Caco-2 (cell line): ENCODE measurements around the gene C1orf159. TPM values are rescaled to one million over a fixed set of nuclear protein-coding genes. Genes with fewer than 3 reads are reported as not detected.

Experiments used
- BruUV-seq: library from RNA; stranded (reverse); fragments of 400-500 nt; replicated peaks from 2 replicates; lab custom pipeline; 2021; lab: Mats Ljungman, UMichigan
- CTCF ChIA-PET: fragments of 300-600 bp; sonication (Branson Sonifier 250); formaldehyde crosslinking; loops from one replicate; lab custom pipeline; 2022; ENCODE audit warnings: antibody characterized with exemption; lab: Charles Lee
- POLR2A ChIA-PET: fragments of 300-600 bp; sonication (Branson Sonifier 250); formaldehyde crosslinking; loops from one replicate; lab custom pipeline; 2022; ENCODE audit warnings: antibody characterized with exemption; lab: Charles Lee
- DNase-seq, 2 experiments: peaks; one replicate each; pipeline versions ENCODE4 v3.0.0 to v3.0.0-alpha.2; 2020 to 2022
- H3K27me3 ChIP-seq: replicated peaks from 2 replicates; pipeline ENCODE4 v1.6.0; 2011; ENCODE audit warnings: low read length; ENCODE audit not compliant: control insufficient read depth, insufficient read depth
- H3K36me3 ChIP-seq: 2 replicates; pipeline ENCODE4 v1.5.1; 2011; ENCODE audit warnings: low read length; ENCODE audit not compliant: control insufficient read depth, insufficient read depth
- H3K4me1 ChIP-seq: fragments of 250-450 bp; sonication (Bioruptor Pico); 2 replicates; pipeline ENCODE4 v1.5.1; 2020; ENCODE audit warnings: mild to moderate bottlenecking
- H3K4me3 ChIP-seq: 2 replicates; pipeline ENCODE4 v1.5.1; 2011; ENCODE audit warnings: low read depth, mild to moderate bottlenecking, control low read depth, low read length
- H3K9me3 ChIP-seq: fragments of 250-450 bp; sonication (Bioruptor Pico); 2 replicates; pipeline ENCODE4 v1.5.1; 2020; ENCODE audit warnings: mild to moderate bottlenecking, moderate library complexity
- H3K27ac Mint-ChIP-seq: one replicate; pipeline ENCODE4 v1.8.0; 2022; ENCODE audit warnings: mixed read lengths; ENCODE audit not compliant: unreplicated experiment
- H3K27me3 Mint-ChIP-seq: one replicate; pipeline ENCODE4 v1.8.0; 2022; ENCODE audit warnings: mixed read lengths; ENCODE audit not compliant: insufficient read depth, unreplicated experiment
- H3K36me3 Mint-ChIP-seq: one replicate; pipeline ENCODE4 v1.8.0; 2022; ENCODE audit warnings: mild to moderate bottlenecking, mixed read lengths; ENCODE audit not compliant: insufficient read depth, unreplicated experiment
- H3K4me1 Mint-ChIP-seq: one replicate; pipeline ENCODE4 v1.8.0; 2022; ENCODE audit warnings: low read depth, mixed read lengths; ENCODE audit not compliant: unreplicated experiment
- H3K4me3 Mint-ChIP-seq: one replicate; pipeline ENCODE4 v1.8.0; 2022; ENCODE audit warnings: mild to moderate bottlenecking, moderate library complexity, mixed read lengths; ENCODE audit not compliant: unreplicated experiment
- H3K9me3 Mint-ChIP-seq: one replicate; pipeline ENCODE4 v1.8.0; 2022; ENCODE audit warnings: mixed read lengths; ENCODE audit not compliant: unreplicated experiment
- CTCF ChIP-seq, 2 experiments: fragments of 200-600 bp in 1 of 2; IDR thresholded peaks; 1 replicate in 1 of 2; 2 replicates in 1 of 2; pipeline versions ENCODE4 v1.5.1 to v1.8.0; 2011 to 2022; ENCODE audit warnings: antibody characterized with exemption in 1 of 2, control low read depth in 1 of 2, inconsistent platforms in 1 of 2, low read depth in 1 of 2, low read length in 1 of 2, mild to moderate bottlenecking in 1 of 2, moderate library complexity in 1 of 2; ENCODE audit not compliant: insufficient read depth in 1 of 2, severe bottlenecking in 1 of 2, unreplicated experiment in 1 of 2
- intact Hi-C: fragments of 100-400 bp; cut with micrococcal nuclease; formaldehyde crosslinking; loops from one replicate; pipeline ENCODE4 v1.10.0; 2022; ENCODE audit not compliant: unreplicated experiment
- total RNA-seq: library from RNA; stranded (reverse); gene quantifications from 2 replicates; pipeline ENCODE4 v1.2.3, GENCODE V29; 2022

The C1orf159 gene
- total RNA-seq, 1 experiment from 2014 or later: 12.9 TPM

- H3K4me3 Mint-ChIP-seq: no peak overlapping the region
- DNase-seq: no peak
- Histone ChIP-seq H3K4me3 (no peak overlapping the region), H3K9me3 (no peaks in the 10 kb centered on the region), H3K4me1 (peaks cover 31% of the 10 kb centered on the region), H3K27me3 (no peaks in the 10 kb centered on the region), H3K36me3 (no peaks in the 10 kb centered on the region)
- TF ChIP-seq CTCF (IDR thresholded peaks at IDR 0.05; ENCODE audit: insufficient read depth in 1 of 2, low read depth in 1 of 2, low read length in 1 of 2, severe bottlenecking in 1 of 2, unreplicated experiment in 1 of 2): no peak
- BruUV-seq: no TSS peak
- no peaks in the 10 kb centered on the region for H3K27me3 Mint-ChIP-seq
- no peak overlapping the region for H3K27ac Mint-ChIP-seq
- peaks cover 18% of the 10 kb centered on the region for H3K36me3 Mint-ChIP-seq
- ChIA-PET POLR2A (no interaction called here), CTCF (interaction anchor here (0.6 to 2.3 kb wide), 4 partner anchors 25 to 56 kb away, joined by 3 to 9 read pairs (median 4); partner anchors contain the start of gene ISG15)
- intact Hi-C loops: loop anchor here (5.0 kb wide), 1 partner anchor 80 kb away; the partner anchor contains the start of gene PERM1
- H3K9me3 Mint-ChIP-seq: no peaks in the 10 kb centered on the region
- peaks cover 7% of the 10 kb centered on the region for H3K4me1 Mint-ChIP-seq
Observed at GRCh38 chr1:1062348-1063163, 53.3 kb downstream of the C1orf159 start.

GRCh38 chr1:1061682-1062345 lies 54.1 kb downstream of the C1orf159 start:
- H3K36me3 ChIP-seq: no peaks in the 10 kb centered on the region
- H3K9me3 Mint-ChIP-seq: no peaks in the 10 kb centered on the region
- peaks cover 31% of the 10 kb centered on the region for H3K4me1 ChIP-seq
- H3K27me3 Mint-ChIP-seq: no peaks in the 10 kb centered on the region
- H3K4me3 ChIP-seq: no peak overlapping the region
- no peak overlapping the region for H3K4me3 Mint-ChIP-seq
- TF ChIP-seq CTCF (IDR thresholded peaks at IDR 0.05; ENCODE audit: insufficient read depth in 1 of 2, low read depth in 1 of 2, low read length in 1 of 2, severe bottlenecking in 1 of 2, unreplicated experiment in 1 of 2): no peak
- ChIA-PET POLR2A (no interaction called here), CTCF (interaction anchor here (1.0 kb wide), 1 partner anchor 55 kb away, joined by 4 read pairs; no protein-coding TSS in a partner anchor)
- H3K27me3 ChIP-seq: no peaks in the 10 kb centered on the region
- H3K27ac Mint-ChIP-seq: no peak overlapping the region
- BruUV-seq: no TSS peak
- intact Hi-C loops: loop anchor here (5.0 kb wide), 1 partner anchor 80 kb away; the partner anchor contains the start of gene PERM1
- H3K9me3 ChIP-seq: no peaks in the 10 kb centered on the region
- peaks cover 24% of the 10 kb centered on the region for H3K36me3 Mint-ChIP-seq
- H3K4me1 Mint-ChIP-seq: peaks cover 7% of the 10 kb centered on the region
- DNase-seq: no peak

GRCh38 chr1:1060281-1061000 lies 55.4 kb downstream of the C1orf159 start:
- no peak for TF ChIP-seq CTCF (IDR thresholded peaks at IDR 0.05; ENCODE audit: insufficient read depth in 1 of 2, low read depth in 1 of 2, low read length in 1 of 2, severe bottlenecking in 1 of 2, unreplicated experiment in 1 of 2)
- BruUV-seq: no TSS peak
- Histone ChIP-seq H3K9me3 (no peaks in the 10 kb centered on the region), H3K27me3 (no peaks in the 10 kb centered on the region), H3K4me3 (no peak overlapping the region), H3K4me1 (peaks cover 31% of the 10 kb centered on the region), H3K36me3 (no peaks in the 10 kb centered on the region)
- intact Hi-C loops: loop anchor here (5.0 kb wide), 1 partner anchor 78 kb away; the partner anchor contains the start of gene PERM1
- Mint-ChIP-seq H3K4me1 (peaks cover 7% of the 10 kb centered on the region), H3K27ac (no peak overlapping the region), H3K27me3 (no peaks in the 10 kb centered on the region), H3K4me3 (peak overlapping the region; percentile 80), H3K9me3 (no peaks in the 10 kb centered on the region), H3K36me3 (peaks cover 37% of the 10 kb centered on the region)
- DNase-seq: no peak
- POLR2A ChIA-PET: no interaction called here
- CTCF ChIA-PET: no interaction called here
